OCI-LY7 (cell line): Measurements from ENCODE around the gene REXO1. TPM values are rescaled to one million over a fixed set of nuclear protein-coding genes. Genes with fewer than 3 reads are reported as not detected.

ENCODE experiments used
- BruUV-seq: library from RNA; stranded (reverse); fragments of 400-500 nt; replicated peaks from 2 replicates; lab custom pipeline; 2021; lab: Mats Ljungman, UMichigan
- CTCF ChIA-PET: fragments of 300-600 bp; sonication (Branson Sonifier 250); formaldehyde crosslinking; loops from one replicate; lab custom pipeline; 2022; ENCODE audit warnings: antibody characterized with exemption; ENCODE audit not compliant: unreplicated experiment; lab: Charles Lee
- POLR2A ChIA-PET: fragments of 300-600 bp; sonication (Branson Sonifier 250); formaldehyde crosslinking; loops from one replicate; lab custom pipeline; 2022; ENCODE audit warnings: antibody characterized with exemption; lab: Charles Lee
- DNase-seq: peaks from one replicate; pipeline ENCODE4 v3.0.0-alpha.2; 2015; ENCODE audit warnings: low spot score
- H2AFZ ChIP-seq: fragments of 200-600 bp; sonication (generic), shearing (Covaris generic); 2 replicates; pipeline ENCODE4 v1.6.1; 2014; ENCODE audit warnings: mild to moderate bottlenecking, antibody characterized with exemption, low read length, moderate library complexity
- H3K27ac ChIP-seq: fragments of 200-600 bp; sonication (generic); 2 replicates; pipeline ENCODE4 v1.5.1; 2014; ENCODE audit warnings: mixed run types, low read depth, mild to moderate bottlenecking, moderate library complexity, low read length, inconsistent platforms; ENCODE audit not compliant: poor library complexity, severe bottlenecking
- H3K36me3 ChIP-seq: fragments of 200-600 bp; sonication (generic); 2 replicates; pipeline ENCODE4 v1.6.1; 2014; ENCODE audit warnings: mild to moderate bottlenecking, antibody characterized with exemption, low read length, moderate library complexity, mixed read lengths; ENCODE audit not compliant: insufficient read depth
- H3K4me1 ChIP-seq: fragments of 200-600 bp; sonication (generic); 2 replicates; pipeline ENCODE4 v1.5.1; 2014; ENCODE audit warnings: mild to moderate bottlenecking, low read length; ENCODE audit not compliant: insufficient read depth, poor library complexity, severe bottlenecking
- H3K4me2 ChIP-seq: fragments of 200-600 bp; sonication (generic); 2 replicates; pipeline ENCODE4 v1.6.1; 2014; ENCODE audit warnings: mild to moderate bottlenecking, low read length
- H3K4me3 ChIP-seq: fragments of 200-600 bp; sonication (generic); 2 replicates; pipeline ENCODE4 v1.5.1; 2014; ENCODE audit warnings: mild to moderate bottlenecking, low read depth, low read length; ENCODE audit not compliant: poor library complexity, severe bottlenecking
- H3K79me2 ChIP-seq: fragments of 200-600 bp; sonication (generic); 2 replicates; pipeline ENCODE4 v1.6.1; 2016; ENCODE audit warnings: low read depth, mild to moderate bottlenecking, low read length, moderate library complexity, mixed read lengths; ENCODE audit not compliant: insufficient read depth
- H3K9me2 ChIP-seq: fragments of 200-600 bp; sonication (generic); 2 replicates; pipeline ENCODE4 v1.6.1; 2016; ENCODE audit warnings: mild to moderate bottlenecking, low read length, mixed read lengths; ENCODE audit not compliant: insufficient read depth
- H3K9me3 ChIP-seq: fragments of 200-600 bp; sonication (generic); 2 replicates; pipeline ENCODE4 v1.6.1; 2014; ENCODE audit warnings: mild to moderate bottlenecking, mixed run types, low read length, mixed read lengths
- H4K20me1 ChIP-seq: fragments of 200-600 bp; sonication (generic); 2 replicates; pipeline ENCODE4 v1.6.1; 2014; ENCODE audit warnings: mild to moderate bottlenecking, antibody characterized with exemption, low read length, moderate library complexity, mixed read lengths; ENCODE audit not compliant: insufficient read depth
- CTCF ChIP-seq: fragments of 200-600 bp; sonication (generic); conservative IDR thresholded peaks from 2 replicates; pipeline ENCODE4 v1.5.1; 2014; ENCODE audit warnings: mild to moderate bottlenecking, antibody characterized with exemption, low read length, moderate library complexity, mixed read lengths
- EZH2phosphoT487 ChIP-seq: fragments of 200-600 bp; sonication (generic); IDR thresholded peaks from 2 replicates; pipeline ENCODE4 v1.6.1; 2018; ENCODE audit warnings: low read depth, borderline replicate concordance, mild to moderate bottlenecking, mixed run types, antibody characterized with exemption, low read length, moderate library complexity, mixed read lengths
- intact Hi-C: fragments of 100-400 bp; cut with micrococcal nuclease; formaldehyde crosslinking; loops from one replicate; pipeline ENCODE4 v1.10.0; 2022; ENCODE audit not compliant: unreplicated experiment
- total RNA-seq, 2 experiments: library from RNA; depleted of rRNA in 1 of 2; stranded (reverse); fragments of >200 nt in 1 of 2; shearing (Covaris generic) in 1 of 2; gene quantifications; 2 replicates each; pipeline ENCODE4 v1.2.3, GENCODE V29; 2014 to 2022

REXO1 gene
- total RNA-seq, 2 experiments from 2014 or later = 24.0 to 52.8 TPM

DNA sequence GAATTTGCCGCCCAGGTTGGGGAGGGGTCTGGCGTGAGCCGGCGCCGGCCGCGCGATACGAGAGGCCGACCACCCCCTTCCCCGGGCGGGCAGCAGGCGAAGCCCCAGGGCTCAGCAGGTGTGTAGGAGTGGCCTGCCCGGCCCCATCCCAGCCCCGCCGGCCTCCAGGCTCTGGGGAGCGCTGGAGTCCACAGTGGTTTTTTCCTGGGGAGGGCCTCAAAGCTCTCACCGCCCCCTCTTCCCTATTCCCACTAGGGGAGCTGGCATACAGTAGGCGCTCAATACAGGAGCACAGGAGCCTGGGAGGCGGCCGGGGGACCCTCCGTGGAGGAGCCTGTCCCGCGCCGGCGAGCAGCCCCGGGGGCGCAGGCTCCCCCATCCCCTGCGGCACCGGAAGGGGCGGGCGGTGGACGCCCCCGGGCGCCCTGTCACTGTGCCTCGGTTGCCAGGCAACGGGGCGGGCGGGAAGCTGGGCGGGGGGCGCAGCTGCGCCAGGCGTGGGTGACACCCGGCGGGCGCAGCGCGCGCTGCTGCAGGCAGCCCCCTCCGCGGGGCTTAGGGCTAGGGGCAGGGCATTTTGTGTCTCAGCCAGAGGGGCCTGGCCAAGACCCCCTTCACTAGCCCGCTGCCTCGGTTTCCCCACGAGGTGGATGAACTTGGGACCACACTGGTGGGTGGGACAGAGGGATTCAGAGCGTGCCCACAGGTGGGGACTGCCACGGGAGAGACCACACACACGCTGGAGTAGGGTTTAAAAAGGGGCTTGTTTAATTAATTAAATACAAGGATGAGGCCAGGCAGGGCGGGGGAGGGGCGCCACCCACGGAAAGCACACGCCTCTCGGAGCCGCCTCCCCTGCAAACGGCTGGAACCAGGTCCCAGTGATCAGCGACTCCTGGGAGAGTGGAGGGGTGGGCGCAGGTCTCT, 3.6 kb upstream of the REXO1 start:
- H3K4me2 ChIP-seq = no peak overlapping the region
- no peak for DNase-seq
- CTCF ChIA-PET = no interaction called here
- no TSS peak for BruUV-seq
- POLR2A ChIA-PET = no interaction called here
- peaks cover 54% of the 10 kb centered on the region for H3K4me1 ChIP-seq
- peaks cover 24% of the 10 kb centered on the region for H3K36me3 ChIP-seq
- H3K9me2 ChIP-seq = no peaks in the 10 kb centered on the region
- TF ChIP-seq EZH2phosphoT487 (no peak), CTCF (no peak)
- intact Hi-C loops = no loop called here
- peaks cover 53% of the 10 kb centered on the region for H3K79me2 ChIP-seq
- no peak overlapping the region for H3K27ac ChIP-seq
- no peak overlapping the region for H3K4me3 ChIP-seq
- H3K9me3 ChIP-seq = no peaks in the 10 kb centered on the region
- no peak overlapping the region for H2AFZ ChIP-seq
- peaks cover 15% of the 10 kb centered on the region; the same call in 1 of the 2 replicates for H4K20me1 ChIP-seq

DNA sequence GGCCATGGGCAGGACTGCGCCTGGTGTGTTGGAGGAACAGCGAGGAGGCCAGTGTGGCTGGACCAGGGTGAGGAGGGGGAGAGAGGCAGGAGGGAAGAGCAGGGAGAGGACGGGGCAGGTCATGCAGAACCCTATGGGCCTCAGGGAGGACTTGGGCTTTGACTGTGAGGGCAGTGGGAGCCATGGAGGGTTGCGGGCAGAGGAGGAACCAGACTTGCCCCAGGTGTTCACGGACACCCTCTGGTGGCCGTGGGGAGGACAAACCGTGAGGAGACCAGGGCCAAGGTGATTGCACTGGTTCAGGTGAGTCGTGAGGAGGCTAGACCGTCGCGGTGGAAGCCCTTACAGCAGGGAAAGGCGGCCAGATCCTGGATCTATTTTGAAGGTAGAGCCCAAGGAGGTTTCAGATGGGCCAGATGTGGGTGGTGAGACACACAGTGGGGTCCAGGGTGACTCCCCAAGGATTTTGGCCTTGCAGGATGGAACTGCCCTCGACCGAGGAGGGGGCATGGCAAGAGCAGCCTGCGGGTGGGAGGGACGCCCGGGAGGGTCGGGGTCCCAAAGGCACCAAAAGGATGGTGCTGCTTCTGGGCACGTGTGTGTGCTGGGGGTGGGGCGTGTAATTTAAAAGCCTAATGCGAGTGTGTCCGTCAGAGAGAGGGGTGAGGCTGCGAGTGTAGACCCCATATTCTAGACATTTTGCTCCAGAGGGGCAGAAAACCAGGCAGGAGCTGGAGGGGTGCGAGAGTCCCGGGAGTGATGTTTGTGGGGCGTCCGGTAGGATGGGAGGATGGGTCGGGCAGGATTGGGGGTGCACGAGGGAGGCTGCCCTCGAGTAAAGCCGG, 2.7 kb upstream of the REXO1 start:
- H3K36me3 ChIP-seq = peaks cover 29% of the 10 kb centered on the region
- CTCF ChIA-PET = no interaction called here
- TF ChIP-seq CTCF (peak; percentile 52), EZH2phosphoT487 (no peak)
- H3K4me1 ChIP-seq = peaks cover 51% of the 10 kb centered on the region
- no TSS peak for BruUV-seq
- no peaks in the 10 kb centered on the region for H3K9me2 ChIP-seq
- no peak for DNase-seq
- no peak overlapping the region for H3K4me2 ChIP-seq
- POLR2A ChIA-PET = no interaction called here
- H4K20me1 ChIP-seq = peaks cover 21% of the 10 kb centered on the region
- peaks cover 55% of the 10 kb centered on the region for H3K79me2 ChIP-seq
- intact Hi-C loops = no loop called here
- H3K4me3 ChIP-seq = no peak overlapping the region
- H2AFZ ChIP-seq = no peak overlapping the region
- H3K27ac ChIP-seq = no peak overlapping the region
- H3K9me3 ChIP-seq = no peaks in the 10 kb centered on the region
